ENCODE results near the gene SELENOS. TPM values are rescaled to one million over a fixed set of nuclear protein-coding genes. Genes with fewer than 3 reads are reported as not detected.

SELENOS gene
- total RNA-seq (122 and 127 TPM in 2 replicates), polyA plus RNA-seq (158 and 192 TPM in 2 replicates)

DNA sequence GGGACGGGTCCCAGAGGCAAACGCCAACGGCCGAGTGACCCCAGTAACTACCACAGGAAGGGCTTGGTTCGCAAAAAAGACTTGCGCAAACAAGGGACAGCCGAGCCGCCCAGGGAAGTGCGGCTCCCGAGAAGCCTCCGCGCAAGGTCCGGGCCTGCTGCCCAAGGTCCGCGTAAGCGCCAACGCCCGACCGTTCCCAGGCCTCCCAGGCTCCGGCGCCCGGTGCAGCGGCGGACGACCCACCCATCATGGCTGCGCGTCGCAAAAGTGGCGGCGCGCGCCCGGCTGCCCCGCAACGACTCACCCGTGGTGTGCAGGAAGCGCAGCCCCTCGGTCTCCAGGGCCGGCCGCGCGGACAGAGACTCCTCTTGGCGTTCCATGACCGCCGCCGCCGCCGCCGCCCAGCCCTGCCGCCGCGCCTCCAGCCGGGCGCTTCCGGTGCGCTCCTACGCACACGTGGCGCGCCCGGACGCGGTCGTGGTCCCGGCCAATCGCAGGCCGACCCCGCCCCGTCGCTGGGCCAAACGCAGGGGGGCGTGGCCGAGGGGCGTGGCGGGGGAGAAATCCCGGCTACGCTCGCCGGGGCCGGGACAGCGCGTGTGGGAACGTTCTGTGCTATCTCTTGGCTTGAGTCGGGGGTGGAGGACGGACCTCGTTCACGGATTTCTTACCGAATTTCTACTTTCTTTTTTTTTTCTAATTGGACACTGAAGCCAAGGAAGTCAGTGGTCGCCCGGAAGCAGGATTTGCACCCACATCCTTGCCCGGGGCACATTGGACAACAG, at the start of gene SELENOS:
TSS of gene SELENOS (minus strand) at position 448 of the 785 bp plus-strand sequence. CDS start at position 380, 68 bp downstream.
- peak within 1 kb of the TSS; percentile 71 for H2AFZ ChIP-seq
- H3K27ac ChIP-seq = peak within 1 kb of the TSS; percentile 98
- H3K4me3 ChIP-seq = peak within 1 kb of the TSS; percentile 86
- no peak for TF ChIP-seq EZH2phosphoT487 (IDR thresholded peaks at IDR 0.05; ENCODE audit: low read depth, severe bottlenecking, unreplicated experiment)
- no peak for TF ChIP-seq CTCF (IDR thresholded peaks at IDR 0.05; ENCODE audit: poor library complexity)
- TF ChIP-seq EZH2 (IDR thresholded peaks at IDR 0.05; ENCODE audit: borderline replicate concordance) = no peak
- peak within 1 kb of the TSS; percentile 90 for H3K4me2 ChIP-seq
- no peaks in the 10 kb centered on the region for H3K27me3 ChIP-seq
- no peaks in the 10 kb centered on the region for H3K36me3 ChIP-seq (replicated peaks; ENCODE audit: insufficient read depth, low read depth)
- H3K9me3 ChIP-seq (ENCODE audit: low read depth) = no peaks in the 10 kb centered on the region
- H3K9me2 ChIP-seq (replicated peaks; ENCODE audit: insufficient read depth) = no peaks in the 10 kb centered on the region
- 1% methylated on average over 71 of the region's 91 CpGs for WGBS (ENCODE audit: low lambda C conversion rate, missing lambda C conversion rate)
- peaks cover 18% of the 10 kb centered on the region for H4K20me1 ChIP-seq (ENCODE audit: insufficient read depth, poor library complexity, severe bottlenecking)
- H3K4me1 ChIP-seq (ENCODE audit: insufficient read depth) = peaks cover 22% of the 10 kb centered on the region
- peak; percentile 97 for DNase-seq (ENCODE audit: low spot score)
- peaks cover 32% of the 10 kb centered on the region for H3K79me2 ChIP-seq

- DNase-seq (ENCODE audit: low spot score) = peak; percentile 2
- H3K36me3 ChIP-seq (replicated peaks; ENCODE audit: insufficient read depth, low read depth) = no peaks in the 10 kb centered on the region
- H3K4me3 ChIP-seq = no peak overlapping the region
- no peaks in the 10 kb centered on the region for H3K9me3 ChIP-seq (ENCODE audit: low read depth)
- no peaks in the 10 kb centered on the region for H3K9me2 ChIP-seq (replicated peaks; ENCODE audit: insufficient read depth)
- no peak overlapping the region for H3K27ac ChIP-seq
- H3K27me3 ChIP-seq = no peaks in the 10 kb centered on the region
- no peak overlapping the region for H3K4me2 ChIP-seq
- no peaks in the 10 kb centered on the region for H3K79me2 ChIP-seq
- TF ChIP-seq EZH2 (IDR thresholded peaks at IDR 0.05; ENCODE audit: borderline replicate concordance) (no peak), CTCF (IDR thresholded peaks at IDR 0.05; ENCODE audit: poor library complexity) (no peak), EZH2phosphoT487 (IDR thresholded peaks at IDR 0.05; ENCODE audit: low read depth, severe bottlenecking, unreplicated experiment) (no peak)
- H2AFZ ChIP-seq = no peak overlapping the region
- 87% methylated on average over 21 of the region's 21 CpGs for WGBS (ENCODE audit: low lambda C conversion rate, missing lambda C conversion rate)
- H3K4me1 ChIP-seq (ENCODE audit: insufficient read depth) = no peaks in the 10 kb centered on the region
- H4K20me1 ChIP-seq (ENCODE audit: insufficient read depth, poor library complexity, severe bottlenecking) = no peaks in the 10 kb centered on the region
Observed at GRCh38 chr15:101326462-101327146, 49.3 kb upstream of the SELENOS start.

DNA sequence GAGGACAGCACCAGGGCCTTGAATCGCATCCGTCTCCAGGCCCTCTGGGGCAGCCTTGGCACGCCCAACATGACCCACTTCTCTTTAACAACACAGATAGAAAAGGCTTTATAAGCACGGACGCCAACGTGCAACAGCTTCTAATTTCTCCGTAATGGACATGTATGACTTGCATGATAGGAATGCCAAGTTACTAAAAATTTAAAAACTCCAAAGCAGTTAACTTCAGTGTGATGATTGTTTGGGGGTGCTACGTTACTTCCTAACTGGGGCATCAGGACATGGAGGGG, 48.7 kb upstream of the SELENOS start:
- Histone ChIP-seq H2AFZ (no peak overlapping the region), H3K36me3 (replicated peaks; ENCODE audit: insufficient read depth, low read depth) (no peaks in the 10 kb centered on the region), H3K79me2 (no peaks in the 10 kb centered on the region), H3K27me3 (no peaks in the 10 kb centered on the region), H3K4me2 (no peak overlapping the region), H3K4me3 (no peak overlapping the region), H3K9me3 (ENCODE audit: low read depth) (no peaks in the 10 kb centered on the region), H3K27ac (no peak overlapping the region), H4K20me1 (ENCODE audit: insufficient read depth, poor library complexity, severe bottlenecking) (no peaks in the 10 kb centered on the region), H3K9me2 (replicated peaks; ENCODE audit: insufficient read depth) (no peaks in the 10 kb centered on the region), H3K4me1 (ENCODE audit: insufficient read depth) (no peaks in the 10 kb centered on the region)
- no peak for DNase-seq (ENCODE audit: low spot score)
- TF ChIP-seq EZH2phosphoT487 (IDR thresholded peaks at IDR 0.05; ENCODE audit: low read depth, severe bottlenecking, unreplicated experiment) = no peak
- TF ChIP-seq EZH2 (IDR thresholded peaks at IDR 0.05; ENCODE audit: borderline replicate concordance) = no peak
- no peak for TF ChIP-seq CTCF (IDR thresholded peaks at IDR 0.05; ENCODE audit: poor library complexity)
- WGBS (ENCODE audit: low lambda C conversion rate, missing lambda C conversion rate) = 97% methylated on average over 8 of the region's 8 CpGs

All from hepatocyte (in vitro differentiated cells).